ENCODE results near the gene MDFI.
"Not testable (repeated sequence)": the region's sequence is repeated elsewhere in the genome, so short reads cannot be mapped to it uniquely, and the experiment has no call there.

The MDFI gene

GRCh38 chr6:41604006-41604405, 34.3 kb upstream of the MDFI start:
- no peak for DNase-seq

GRCh38 chr6:41605649-41606048, 32.6 kb upstream of the MDFI start:
- no peak for DNase-seq

- DNase-seq: no peak
Measured at GRCh38 chr6:41607036-41607435, 31.2 kb upstream of the MDFI start.

GRCh38 chr6:41607736-41608135, 30.5 kb upstream of the MDFI start:
- DNase-seq: no peak

- no peak for DNase-seq
Measured at GRCh38 chr6:41608443-41609151, 29.7 kb upstream of the MDFI start.

- no peak for DNase-seq
Measured at GRCh38 chr6:41614715-41615114, 23.6 kb upstream of the MDFI start.

- DNase-seq: no peak
Measured at GRCh38 chr6:41615311-41615710, 23.0 kb upstream of the MDFI start.

GRCh38 chr6:41618598-41618997, 19.7 kb upstream of the MDFI start:
- DNase-seq: no peak

- DNase-seq: not testable (repeated sequence)
Measured at GRCh38 chr6:41619193-41619592, 19.1 kb upstream of the MDFI start.

- no peak for DNase-seq
Measured at GRCh38 chr6:41621367-41621766, 16.9 kb upstream of the MDFI start.

GRCh38 chr6:41621802-41622201, 16.5 kb upstream of the MDFI start:
- DNase-seq: no peak

- no peak for DNase-seq
Measured at GRCh38 chr6:41622206-41622988, 15.9 kb upstream of the MDFI start.

GRCh38 chr6:41623330-41623729, 14.9 kb upstream of the MDFI start:
- no peak for DNase-seq

- DNase-seq: no peak
Measured at GRCh38 chr6:41624621-41625380, 13.5 kb upstream of the MDFI start.

- DNase-seq: no peak
Measured at GRCh38 chr6:41625442-41625841, 12.8 kb upstream of the MDFI start.

GRCh38 chr6:41626022-41626421, 12.2 kb upstream of the MDFI start:
- DNase-seq: no peak

- no peak for DNase-seq
Measured at GRCh38 chr6:41626917-41627316, 11.4 kb upstream of the MDFI start.

GRCh38 chr6:41629128-41629527, 9.1 kb upstream of the MDFI start:
- DNase-seq: no peak

GRCh38 chr6:41630069-41630468, 8.2 kb upstream of the MDFI start:
- DNase-seq: no peak

- DNase-seq: no peak
Measured at GRCh38 chr6:41630946-41631345, 7.3 kb upstream of the MDFI start.

GRCh38 chr6:41633056-41633634, 5.1 kb upstream of the MDFI start:
- DNase-seq: no peak

- DNase-seq: no peak
Measured at GRCh38 chr6:41634657-41635056, 3.6 kb upstream of the MDFI start.

- DNase-seq: no peak
Measured at GRCh38 chr6:41635365-41635764, 2.9 kb upstream of the MDFI start.

- no peak for DNase-seq
Measured at GRCh38 chr6:41636833-41637193, 1.5 kb upstream of the MDFI start.
